Activated T-cell treated with anti-CD3 and anti-CD28 coated beads, Interleukin-2, amount 50 U/mL, for 48 hours (primary cell): Measurements from ENCODE around the gene DSTN.

Experiments
- DNase-seq, 2 experiments: peaks; one replicate each; pipeline ENCODE4 v3.0.0-alpha.2; 2020

The DSTN gene

DNA sequence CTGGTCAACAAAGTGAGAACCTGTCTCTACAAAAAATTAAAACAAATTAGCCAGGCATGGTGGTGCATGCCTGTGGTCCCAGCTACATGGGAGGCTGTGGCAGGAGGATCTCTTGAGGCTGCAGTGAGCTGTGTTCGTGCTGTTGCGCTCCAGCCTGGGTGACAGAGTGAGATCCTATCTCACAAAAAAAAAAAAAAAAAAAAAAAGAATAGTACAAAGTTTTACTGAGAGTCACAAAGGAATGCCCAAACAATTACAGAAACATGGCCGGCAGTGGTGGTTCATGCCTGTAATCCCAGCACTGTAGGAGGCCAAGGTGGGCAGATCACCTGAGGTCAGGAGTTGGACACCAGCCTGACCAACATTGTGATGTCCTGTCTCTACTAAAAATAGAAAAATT lies 14.8 kb upstream of the DSTN start:
- DNase-seq: no peak

DNA sequence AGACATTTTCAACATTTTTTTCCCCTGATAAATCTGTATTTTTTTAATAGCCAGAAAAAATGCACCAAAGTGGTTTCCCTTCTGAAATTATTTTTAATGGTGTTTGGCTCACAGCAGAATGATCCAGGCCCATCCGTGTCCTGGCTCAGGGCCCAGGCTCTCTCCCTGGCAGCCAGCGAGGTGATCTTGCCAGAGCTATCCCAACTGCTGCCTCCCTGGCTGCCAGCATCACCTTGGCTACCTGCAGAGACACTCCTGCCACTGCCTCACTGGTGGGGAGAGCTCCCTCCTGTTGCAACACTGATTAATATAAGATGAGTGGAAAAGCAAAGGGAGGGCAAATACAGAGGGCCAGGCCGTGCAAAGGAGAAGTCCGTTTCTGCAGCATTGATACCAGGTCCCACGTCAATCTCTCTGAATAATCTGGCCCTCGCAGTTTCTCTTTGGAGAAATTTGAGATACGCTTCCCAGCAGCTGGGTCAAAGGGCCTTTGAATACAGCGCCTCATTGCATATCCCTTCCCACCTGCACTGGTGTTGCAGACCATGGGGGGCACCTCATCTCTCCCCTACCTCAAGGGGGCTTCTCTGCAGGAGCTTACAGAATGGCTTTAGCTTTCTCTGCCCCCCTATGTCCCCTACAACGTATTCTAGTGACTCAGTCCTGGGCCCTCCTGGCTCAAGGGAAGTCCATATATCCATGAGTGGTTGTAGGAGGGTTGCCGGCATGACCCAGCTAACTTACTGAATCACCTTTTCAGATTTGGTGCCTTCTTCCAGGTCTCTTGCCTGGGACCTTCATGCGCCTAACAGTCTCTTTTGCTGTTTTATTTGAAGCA lies 12.8 kb upstream of the DSTN start:
- DNase-seq: no peak

DNA sequence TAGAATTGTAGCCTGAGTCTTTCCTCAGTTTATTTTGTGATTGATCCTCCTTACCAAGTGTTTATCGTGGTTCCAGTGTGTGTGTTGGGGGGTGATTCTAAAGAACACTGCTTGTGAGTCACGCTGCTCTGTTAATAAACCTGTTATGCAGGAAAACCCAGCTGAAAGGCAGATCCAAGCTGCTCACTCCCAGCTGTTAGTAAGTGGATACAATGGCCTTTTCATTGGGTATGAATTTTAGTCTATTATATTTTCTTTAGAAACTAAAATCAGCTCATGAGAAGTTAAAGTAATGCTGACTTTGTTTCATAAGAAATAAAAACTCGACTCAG lies 12.2 kb upstream of the DSTN start:
- no peak for DNase-seq

DNA sequence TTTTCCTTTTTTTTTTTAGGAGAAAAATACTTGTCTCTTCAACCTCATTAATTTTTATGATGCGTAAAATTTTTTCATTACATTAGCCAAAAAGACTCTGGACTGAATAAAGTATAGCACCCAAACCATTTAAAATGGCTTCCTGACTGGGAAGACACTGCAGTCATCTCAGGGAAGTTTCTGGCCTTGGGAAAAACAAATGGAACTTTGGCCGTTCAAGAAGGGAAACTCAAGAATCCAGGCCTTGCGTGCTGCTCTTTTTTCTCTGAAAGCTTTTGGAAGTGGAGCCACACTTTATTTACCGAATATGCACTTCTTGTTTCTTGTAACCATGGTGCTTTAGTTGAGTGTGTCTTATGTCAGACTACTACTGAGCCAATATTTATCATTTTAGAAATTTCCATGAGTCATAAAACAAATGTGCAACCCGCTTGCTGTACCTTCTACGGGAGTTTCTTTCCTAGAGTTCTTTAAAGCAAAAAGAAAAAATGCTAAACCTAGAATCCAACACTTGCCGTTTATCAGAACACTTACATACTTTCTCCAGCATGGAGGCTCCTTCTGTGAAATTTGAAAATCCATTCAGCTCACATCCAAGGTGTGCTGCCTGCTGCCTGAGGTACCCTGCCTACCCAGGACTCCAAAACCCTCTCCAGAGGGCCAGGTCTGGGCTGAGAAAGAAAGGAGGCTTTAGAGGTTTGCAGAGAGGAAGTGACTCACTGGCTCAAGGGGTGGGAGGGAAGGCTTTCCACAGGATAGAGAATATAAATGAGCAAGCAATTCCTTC lies 11.5 kb upstream of the DSTN start:
- peak; percentile 45 to 54 for DNase-seq

DNA sequence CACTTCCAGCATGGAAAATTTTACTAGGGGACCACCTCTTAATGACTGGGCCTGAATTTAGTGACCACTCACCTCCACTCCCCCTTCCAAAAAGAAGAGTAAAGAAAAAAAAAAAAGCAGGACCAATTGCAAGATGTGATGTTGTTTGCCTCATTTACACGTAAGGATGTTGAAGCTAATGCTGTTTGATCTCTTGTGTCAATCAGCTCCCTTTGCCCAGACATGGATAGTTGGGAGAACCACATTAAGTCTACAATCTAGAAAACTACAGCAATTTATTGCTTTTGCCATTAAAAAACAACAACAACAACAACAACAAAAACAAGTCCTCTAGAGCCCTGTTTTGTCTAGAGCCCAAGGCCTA lies 11.0 kb upstream of the DSTN start:
- DNase-seq: no peak

DNA sequence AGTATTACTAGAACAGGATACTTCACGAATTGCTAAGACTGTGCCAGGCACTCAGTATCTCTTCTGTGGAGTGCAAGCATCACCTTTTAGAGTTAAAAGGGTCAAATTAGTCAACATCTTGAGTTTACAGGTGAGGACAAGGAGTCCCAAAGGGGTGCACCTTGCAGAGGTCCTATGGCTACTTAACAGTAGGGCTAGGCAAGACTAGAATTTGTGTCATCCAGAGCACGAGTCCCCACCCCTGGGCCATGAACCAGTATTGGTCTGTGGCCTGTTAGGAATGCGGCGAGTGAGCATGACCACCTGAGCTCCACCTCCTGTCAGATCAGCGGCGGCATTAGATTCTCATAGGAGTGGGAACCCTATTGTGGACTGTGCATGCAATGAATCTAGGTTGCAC lies 10.5 kb upstream of the DSTN start:
- DNase-seq: no peak

DNA sequence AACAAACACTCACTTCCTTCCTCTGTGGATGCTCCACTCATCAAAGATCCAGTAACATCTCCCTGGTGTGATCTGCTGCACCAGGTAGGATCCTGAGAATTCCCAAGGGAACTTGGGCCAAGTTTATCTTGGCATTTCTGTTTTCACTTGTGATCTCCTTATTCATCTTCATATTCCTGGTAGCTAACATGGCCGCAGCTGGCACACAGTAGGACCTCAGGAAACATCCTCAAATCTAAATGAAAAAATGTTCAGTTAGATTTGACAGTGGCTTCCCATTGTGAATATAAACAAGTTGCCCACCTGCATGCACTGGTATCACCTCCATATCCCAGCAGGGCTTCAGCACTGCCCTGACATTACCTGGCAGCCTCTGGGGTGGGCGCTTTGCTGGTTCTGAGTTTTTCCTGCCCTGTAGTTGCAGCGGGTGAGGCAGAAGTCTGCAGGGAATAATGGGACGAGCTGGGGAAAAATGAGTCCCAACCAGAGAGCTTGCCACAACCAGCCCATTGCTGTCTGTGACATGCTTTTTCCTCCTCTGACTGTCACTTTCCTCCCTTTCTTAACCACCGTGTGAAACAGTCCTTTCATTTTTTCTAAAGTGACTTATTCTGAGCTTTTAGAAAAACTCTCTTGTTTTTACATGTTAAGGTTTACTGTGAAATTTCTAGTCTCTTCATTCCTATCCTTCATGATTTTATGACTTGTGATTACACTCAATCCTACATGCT lies 9.4 kb upstream of the DSTN start:
- DNase-seq: peak; percentile 53 to 57

DNA sequence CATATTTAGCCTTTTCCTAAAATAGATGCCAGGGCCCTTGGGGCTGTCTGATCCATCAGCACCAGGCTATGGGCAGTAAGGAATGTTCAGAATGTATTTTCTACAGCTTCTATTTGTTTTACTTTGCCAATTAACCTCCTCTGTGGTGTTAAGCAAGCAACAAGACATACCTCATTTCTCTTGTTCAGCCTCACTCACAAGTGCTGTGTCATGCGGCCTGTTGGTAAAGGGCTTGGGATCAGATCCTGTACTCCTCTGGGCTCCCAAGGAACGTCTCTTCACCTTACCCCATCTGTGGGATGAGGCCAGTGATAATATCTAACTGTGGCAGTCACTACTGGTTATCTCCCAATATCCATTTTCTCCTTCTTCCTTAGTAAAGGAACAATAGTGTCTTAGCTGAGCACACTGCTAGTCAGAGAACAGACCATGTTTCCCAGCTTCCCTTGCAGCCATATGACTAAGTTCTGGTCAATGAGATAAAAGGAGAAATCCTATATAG lies 7.0 kb upstream of the DSTN start:
- DNase-seq: no peak

DNA sequence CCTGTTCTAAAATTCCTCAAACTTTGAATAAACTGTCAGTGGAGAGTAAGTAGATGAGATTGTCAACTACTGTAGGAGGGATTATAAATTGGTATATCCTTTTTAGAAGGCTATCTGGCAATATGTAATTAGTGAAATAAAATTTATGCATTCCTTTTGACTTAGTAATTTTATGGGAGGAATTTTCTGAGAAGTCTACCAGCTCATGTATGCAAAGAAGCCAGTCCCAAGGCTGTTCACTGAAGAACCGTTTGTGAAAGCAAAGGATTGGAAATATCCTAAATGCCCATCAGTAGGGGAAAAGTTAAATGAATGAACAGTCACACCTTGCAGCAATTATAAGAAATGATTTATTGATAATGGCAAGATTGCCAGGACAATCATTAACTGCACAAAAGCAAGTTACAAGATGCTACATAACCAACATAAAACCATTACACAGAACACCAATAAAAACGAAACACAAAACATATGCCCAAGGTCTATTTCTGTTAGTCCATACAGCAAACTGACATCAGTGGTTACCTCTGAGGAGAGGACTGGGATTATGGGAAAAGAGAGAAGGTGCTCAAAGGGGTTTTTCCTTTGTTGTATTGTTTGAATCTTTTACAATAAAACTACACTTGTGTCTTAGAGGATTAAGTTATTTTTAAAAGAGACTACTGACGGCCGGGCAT lies 4.6 kb upstream of the DSTN start:
- no peak for DNase-seq

DNA sequence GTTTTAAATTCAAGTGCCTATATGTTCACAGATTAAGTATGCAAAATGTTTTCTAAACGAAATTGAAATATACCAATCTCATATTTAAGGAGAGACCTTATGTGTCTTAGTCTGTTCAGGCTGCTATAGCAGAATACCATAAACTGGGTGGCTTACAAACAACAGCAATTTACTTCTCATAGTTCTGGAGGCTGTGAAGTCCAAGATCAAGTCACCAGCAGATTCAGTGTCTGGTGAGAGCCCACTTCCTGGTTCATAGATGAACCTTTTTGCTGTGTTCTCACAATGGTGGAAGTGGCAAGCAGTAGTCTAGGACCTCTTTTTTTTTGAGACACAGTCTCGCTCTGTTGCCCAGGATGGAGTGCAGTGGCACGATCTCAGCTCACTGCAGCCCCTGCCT lies 3.5 kb upstream of the DSTN start:
- DNase-seq: no peak

DNA sequence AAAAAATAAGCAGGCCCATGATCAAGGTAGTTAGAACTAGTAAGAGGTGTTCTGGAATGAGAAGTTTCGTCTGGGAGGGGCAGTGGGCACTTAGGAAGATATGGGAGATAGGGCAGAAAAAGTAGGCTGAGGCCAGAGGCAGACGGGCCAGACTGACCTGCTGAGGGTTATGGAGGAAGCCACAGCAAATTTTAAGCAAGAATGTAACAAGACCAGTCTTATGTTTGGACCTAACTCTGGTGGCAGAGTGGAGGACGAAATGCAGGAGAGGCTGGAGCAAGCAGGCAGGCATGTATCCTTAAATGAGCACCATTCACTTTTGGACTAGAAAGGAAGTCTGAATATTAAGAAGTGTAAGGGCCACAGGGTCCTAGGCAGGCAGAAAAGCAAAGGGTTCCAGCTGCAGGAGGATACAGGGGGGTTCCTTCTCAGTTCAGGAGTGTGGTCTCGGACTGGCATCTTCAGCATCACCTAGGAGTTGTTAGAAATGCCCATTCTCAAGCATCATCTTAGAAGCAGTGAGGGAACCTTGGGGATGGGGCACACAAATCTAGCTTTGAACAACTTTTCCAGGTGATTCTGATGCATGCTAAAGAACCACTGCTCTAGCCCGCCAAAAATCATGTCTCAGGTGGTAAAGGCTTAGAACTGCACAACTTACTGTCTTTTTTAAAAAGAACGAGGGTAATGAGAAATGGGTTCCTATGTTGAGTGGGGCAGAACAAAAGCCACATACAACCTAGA lies 1.7 kb upstream of the DSTN start:
- DNase-seq: no peak

DNA sequence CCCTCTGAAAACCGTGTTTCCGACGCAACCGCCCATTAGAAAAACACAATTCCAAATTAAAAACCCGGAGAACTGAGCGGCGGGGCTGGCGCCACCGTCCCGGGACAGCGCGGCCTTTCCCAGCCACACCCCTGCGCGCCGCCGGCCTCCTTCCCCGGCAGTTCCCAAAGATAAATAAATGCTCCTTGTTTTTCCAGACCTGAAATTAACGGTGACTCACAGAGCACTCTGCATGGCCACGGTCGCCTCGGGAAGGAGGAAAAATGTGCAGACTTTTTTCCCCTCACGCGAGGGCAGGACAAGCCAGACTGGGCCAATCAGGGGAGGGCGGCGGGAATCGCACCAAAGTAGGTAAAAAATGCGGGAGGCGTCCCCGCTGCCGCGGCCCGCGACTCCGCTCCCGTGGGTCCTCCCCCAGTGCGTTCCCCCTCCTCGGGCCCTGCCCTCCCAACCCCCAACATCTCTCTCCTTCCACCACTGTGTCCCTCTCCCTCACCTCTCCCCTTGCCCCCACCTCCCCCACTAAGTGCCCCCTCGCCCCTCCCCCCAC lies 828 bp upstream of the DSTN start:
- DNase-seq: peak; percentile 25 to 29

DNA sequence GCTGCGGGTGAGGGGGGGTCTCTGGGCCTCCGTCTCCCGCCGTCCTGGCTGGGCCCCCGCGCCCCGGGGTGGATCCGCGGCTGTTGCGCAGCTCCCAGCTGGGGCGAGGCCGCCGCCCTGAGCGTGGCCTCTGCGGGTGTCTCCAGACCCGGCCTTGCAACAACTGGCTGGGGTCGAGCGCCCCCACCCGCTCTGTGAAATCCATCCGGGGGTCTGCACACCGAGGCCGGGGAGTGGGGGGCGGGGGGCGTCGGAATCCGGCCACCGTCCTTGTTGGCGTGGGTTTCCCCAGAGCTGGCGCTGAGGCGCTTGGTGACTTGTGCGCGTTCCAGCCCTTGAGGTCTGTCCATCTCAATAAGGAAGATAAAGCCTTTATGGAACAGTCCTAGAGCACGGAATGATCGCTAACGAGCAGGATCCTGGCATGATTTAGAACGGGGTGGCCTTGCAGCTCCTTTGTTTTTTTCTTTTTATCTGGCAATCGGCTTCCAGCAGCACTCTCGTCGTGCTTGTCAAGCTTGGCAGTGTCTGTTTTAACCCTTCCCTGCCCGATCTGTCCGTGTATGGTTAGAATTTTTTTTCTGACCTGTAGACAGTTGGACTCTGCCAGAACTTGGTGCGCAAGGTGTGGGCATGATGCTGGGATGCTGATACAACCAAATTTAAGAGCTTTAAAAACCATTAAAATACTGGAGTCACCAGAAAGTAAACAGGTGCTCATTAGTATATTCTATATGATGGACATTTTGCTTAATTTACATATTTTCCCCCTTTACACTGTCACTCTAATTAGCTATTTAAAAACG lies 675 bp downstream of the DSTN start:
- DNase-seq: peak in 1 of 2 experiments; percentile 53

DNA sequence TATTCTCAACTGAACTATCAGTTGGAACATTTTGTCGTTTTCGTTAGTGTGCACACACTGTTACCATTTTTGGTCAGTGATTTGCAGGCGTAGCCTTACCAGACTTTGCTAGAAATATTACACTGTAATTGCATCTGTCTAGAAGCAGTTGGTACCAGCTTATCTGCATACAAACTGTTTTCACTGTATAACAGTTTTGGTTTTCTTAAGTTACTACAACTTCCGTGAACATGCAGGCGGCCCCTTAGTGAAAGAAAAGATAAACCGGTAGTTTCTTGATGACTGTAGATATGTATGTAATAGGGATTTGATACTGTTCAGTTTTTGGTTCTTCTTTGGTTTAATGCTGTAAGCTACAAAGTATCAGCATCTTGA lies 1.3 kb downstream of the DSTN start:
- no peak for DNase-seq

DNA sequence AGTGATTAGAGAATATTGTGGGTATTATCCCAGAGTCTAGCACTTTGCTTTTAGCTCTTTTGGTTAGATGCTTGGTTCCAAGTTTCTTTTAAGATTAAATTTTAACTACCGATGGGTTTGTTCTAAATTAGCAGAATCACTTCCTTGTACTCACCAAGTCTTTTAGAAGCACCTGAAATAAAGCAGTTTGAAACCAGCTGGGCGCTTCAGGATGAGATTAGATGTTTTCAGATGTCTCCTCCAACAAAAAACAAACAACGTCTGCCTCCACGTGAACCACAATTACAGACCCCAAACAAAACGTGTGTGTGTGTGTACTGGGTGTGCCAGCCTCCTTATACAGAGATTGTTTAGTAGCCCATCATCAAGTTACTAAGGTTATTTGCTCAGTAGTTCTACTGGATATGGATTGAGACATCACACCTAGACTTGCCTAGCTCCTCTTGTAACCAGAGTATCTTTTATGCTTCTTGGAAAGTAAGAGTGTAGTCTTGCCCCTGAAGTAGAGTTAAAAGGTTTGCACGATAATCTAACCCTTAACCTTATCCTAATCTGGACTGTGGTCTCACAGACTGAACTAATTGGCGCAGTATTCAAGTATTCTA lies 2.3 kb downstream of the DSTN start:
- no peak for DNase-seq

DNA sequence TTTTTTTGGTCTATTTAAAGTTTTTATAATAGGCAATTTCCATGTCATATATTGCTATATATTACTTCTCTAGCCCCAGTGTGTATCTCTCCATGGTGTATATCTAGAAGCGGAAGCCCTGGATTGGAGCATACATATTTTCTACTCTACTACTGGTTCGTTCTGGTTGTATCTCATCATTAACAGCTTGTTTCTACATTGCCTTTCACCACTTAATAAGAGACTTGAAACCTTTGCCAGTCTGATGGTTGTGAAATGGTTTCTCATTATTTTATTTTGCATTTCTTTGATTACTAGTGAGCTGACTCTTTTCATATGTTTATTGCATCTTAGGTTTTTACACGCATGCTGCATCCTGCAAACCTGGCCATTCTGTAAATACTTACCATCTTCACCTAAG lies 3.6 kb downstream of the DSTN start:
- DNase-seq: no peak

DNA sequence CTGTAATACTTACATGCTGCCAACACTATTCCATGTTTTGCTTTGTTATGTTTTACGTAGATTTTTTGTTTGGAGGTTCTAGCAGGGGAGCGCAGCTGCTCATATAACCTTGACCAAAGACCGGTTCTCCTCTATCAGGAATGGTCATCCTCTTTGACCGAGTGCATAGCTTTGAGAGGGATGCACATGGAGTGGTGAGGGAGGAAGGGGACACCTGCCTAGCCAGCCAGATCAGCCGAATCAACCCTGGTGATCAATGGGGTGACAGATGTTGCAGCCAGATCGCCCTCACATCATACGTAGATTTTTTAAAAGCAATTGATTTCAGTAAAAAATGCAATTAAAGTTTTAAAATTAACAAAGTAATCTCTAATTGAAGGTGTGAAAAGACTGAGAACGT lies 6.3 kb downstream of the DSTN start:
- DNase-seq: no peak

DNA sequence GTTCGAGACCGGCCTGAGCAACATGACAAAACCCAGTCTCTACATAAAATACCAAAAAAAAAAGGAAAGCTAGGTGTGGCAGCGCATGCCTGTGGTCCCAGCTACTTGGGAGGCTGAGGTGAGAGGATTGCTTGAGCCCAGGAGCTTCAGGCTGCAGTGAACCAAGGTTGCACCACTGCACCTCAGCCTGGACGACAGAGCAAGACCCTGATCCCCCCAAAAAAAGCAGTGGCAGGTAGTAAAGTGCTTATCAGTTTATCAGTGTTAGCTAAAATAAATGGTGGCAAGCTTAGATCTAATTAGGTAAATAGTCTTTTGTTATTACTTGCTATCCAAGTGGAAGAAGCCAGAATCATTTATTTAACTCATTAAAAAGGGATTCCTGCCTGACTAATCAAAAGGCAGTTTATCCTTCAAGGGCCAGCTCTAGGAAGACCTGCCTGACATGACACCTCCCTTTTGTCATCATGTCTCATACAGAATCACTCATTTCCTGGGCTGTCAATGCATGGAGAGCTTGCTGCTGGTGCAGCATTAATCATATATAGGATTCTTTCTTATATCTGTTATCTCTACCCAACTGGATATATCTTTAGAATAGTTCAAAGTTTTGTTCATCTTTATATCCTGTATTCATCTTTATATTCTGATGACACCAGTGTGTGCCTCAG lies 9.6 kb downstream of the DSTN start:
- no peak for DNase-seq

DNA sequence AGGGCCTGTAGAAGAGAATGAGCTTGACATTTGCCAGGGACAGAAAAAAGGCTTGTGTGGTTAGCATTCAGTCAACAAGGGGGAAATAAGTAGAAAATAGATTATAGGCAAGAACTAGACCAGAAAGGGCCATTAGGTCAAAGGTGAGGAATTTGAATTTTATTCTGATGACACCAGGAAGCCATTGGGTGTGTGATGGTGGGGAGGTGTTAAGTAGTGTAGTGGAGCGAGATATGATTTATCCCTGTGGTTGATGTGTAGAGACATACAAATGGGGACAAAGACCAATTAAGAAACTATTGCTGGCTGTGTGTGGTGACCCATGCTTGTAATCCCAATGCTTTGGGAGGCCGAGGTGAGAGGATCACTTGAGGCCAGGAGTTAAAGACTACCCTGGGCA lies 11.0 kb downstream of the DSTN start:
- no peak for DNase-seq

DNA sequence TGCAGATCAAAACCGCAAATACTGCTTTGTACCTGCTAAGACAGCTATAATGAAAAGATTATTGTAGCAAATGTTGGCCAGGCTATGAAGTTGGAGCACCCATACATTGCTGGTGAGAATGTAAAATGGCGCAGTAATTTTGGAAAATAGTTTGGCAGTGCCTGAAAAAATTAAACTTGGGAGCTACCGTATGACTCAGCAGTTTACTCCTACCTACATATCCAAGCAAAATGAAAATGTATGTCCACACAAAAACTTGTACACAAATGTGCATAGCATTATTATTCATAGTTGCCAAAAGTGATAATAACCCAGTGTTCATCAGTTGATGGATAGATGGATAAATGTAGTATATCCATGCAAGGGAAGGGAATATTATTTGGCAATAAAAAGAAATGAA lies 13.3 kb downstream of the DSTN start:
- DNase-seq: no peak
